Middle frontal gyrus (tissue), 1 donor: ENCODE measurements around the gene VAMP3.

Source experiments
- DNase-seq: peaks from one replicate; pipeline ENCODE4 v3.0.0-alpha.2; 2015; ENCODE audit warnings: low spot score; ENCODE audit errors: extremely low spot score

The VAMP3 gene, protein sequence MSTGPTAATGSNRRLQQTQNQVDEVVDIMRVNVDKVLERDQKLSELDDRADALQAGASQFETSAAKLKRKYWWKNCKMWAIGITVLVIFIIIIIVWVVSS

DNA sequence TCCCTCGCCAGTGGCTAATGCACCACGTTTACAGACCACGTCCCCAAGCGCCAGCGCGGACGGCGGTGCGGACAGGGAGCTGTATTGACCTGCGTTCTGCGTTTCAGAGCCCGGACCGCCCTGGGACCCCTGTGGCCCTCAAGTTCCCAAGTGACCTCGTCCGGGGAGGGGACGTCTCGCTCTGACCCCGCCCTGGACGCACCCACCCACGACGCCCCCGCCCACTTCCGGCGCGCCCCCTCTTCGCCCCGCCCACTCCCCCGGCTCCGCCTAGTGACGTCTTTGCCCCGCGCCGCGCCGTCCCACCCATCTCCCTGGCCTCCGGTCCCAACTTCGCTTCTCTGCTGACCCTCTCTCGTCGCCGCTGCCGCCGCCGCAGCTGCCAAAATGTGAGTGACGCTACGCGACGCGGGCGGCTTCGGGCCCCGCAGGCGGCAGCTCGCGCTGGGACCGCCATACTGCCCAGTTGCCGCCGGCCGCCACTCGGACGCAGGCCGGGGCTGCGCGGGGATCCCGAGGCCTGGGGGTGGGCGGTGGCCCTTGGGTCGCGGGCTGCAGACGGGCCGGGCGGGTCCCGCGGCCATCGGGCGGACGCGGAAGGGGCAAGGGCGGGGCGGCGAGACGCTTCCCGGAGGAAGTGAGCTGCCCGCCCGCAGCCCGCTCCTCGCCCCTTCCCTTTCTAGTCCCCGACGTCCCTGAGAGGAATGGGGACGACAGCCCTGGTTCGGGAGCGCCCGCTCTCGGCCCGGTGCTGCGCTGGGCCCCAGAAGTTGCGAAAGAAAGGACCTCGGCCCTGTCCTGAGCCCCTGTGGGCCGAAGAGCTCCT lies at the start of gene VAMP3:
TSS of gene VAMP3 (plus strand) at position 300 of the 826 bp plus-strand sequence. CDS start at position 388, 88 bp downstream.
- no peak for DNase-seq

DNA sequence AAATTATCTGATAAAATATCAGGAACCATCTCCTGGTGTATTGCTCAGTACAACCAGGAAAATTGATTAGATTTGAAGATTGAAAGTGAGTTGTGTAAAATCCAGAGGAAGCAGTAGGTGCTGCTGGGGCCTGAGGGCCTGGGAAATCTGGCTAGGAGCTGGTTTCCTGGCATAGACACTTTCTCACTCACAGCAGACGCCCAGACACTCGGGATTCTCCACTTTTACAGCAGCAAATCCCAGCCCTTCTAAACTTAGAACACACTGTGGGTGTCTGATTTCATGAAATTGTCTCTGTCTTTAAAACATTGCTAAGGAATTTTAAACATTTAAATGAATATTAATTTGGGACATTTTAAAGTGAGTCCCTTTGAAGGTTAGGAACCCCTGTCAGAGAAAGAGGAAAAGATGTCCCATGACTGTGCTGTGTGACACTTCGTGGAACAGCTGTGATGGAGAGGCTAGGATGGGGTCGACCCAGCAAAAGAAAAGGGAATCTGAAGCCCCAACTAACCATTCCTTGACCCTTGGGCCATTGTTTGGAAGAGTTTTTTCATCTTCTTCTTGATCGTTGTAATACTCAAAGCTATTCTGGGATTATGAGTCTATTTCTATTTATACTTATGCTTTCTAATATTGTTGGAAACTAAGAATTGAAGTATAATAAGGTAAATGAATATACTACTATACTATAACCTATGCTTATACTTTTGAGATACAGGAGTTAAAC lies 49.0 kb upstream of the VAMP3 start:
- no peak for DNase-seq

DNA sequence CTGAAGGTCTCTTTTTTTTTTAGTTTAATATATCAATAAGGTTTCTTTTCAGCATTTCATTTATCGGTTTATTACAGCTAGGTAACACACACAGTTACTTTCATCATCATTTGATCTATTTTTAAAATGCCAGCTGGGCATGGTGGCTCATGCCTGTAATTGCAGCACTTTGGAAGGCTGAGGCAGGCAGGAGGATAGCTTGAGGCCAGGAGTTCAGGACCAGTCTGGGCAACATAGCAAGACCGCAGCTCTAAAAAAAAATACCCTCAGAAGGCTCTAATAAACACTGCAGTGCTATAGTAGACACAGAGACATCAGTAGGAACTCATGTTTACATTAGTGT lies 48.5 kb upstream of the VAMP3 start:
- no peak for DNase-seq

DNA sequence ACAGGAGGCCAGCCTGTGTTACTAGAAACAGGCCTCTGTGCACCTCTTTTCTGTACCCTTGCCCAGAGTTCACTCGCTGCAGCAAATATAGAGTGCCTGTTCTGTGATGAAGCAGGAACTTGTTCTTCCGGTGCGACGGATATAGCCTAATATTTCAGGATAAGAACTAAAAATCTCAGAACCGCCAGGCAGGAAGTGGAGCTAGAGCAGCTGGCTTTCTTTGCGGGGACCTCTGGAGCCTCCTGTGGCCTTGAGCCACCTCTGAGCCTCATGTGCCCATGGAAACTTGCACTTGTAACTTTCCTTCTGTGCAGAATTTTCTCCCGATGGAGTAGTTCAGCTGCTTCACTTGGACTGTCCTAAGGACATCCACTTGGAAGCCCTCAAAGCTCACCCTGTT lies 44.5 kb upstream of the VAMP3 start:
- DNase-seq, result no peak

DNA sequence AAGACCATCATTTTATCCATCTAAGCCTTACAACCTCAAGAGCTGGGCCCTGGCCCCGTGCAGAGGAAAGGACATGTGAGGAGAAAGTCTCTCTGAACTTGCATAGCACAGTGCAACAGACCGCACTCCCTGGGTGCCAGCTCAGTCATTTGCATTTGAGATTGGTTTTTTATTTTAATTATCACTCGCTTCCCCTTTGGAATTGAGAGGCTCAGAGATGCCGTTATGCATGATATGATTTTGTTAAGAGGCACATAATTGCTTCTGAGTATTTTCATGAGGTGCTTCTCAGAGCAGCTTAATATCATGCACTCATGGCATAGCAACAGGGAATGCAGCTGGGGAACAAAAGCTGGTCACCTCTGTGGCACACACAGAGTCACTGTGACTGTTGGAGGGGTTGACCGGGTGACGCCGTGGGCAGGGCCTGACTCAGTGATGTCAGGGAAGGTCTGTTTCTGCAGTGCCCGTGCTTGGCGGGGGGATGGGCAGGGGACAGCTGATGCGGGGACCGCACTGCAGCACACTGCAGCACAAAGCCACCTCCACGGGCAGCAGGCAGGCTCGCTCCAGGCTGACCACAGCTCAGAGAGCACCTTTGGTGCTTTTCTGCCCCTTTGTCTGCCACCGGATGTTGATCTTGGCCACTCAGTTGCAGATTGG lies 43.2 kb upstream of the VAMP3 start:
- no peak for DNase-seq

DNA sequence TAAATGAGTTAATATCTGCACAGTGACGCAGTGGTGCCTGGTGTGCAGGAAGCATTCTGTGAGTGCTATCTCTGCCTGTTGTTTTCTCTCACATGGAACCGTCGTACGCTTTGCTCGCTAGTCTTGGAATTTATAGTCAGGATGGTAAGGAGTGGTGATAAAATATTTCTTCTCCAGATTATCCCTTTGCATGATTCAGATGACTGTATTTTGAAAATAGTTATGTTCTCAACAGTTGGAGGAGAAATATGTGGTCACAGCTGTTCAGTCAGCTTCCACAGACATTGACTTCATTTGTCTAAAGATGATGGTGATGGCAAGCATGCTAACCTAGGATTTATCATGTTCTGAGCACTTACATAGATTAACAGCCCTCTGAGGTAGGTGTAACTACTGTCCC lies 41.3 kb upstream of the VAMP3 start:
- no peak for DNase-seq

DNA sequence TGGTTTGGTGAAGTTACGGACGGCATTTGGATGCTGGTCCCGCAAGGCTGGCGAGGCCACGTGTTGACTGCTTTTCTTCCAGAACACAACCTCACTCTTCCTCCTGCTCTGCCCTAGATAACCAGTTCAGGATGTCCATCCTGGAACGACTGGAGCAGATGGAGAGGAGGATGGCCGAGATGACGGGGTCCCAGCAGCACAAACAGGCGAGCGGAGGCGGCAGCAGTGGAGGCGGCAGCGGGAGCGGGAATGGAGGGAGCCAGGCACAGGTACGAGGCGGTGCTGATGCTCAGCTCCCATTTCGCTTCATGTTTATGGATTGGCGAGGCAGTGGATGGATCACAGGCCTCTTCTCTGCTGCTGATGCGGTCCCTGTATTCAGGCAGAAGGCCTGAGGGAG lies 38.8 kb upstream of the VAMP3 start:
- no peak for DNase-seq

DNA sequence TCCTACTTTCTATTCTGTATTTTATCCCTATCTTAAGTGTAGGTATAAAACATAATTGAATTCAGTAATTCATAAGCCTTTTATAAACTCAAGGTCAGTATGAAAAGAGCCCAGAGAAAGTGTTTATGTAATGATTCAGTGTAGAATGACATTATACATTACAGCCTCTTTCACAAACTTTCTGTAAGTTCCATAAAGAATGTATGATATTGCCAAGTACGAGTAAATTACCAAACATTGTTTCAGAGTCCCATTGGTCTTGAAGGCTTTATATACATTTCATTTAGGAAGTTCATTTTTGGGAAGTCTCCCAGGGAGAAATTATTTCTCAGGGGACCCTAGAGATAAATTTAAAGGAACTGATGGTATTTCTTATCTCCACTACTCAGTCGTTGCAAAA lies 37.8 kb upstream of the VAMP3 start:
- no peak for DNase-seq

DNA sequence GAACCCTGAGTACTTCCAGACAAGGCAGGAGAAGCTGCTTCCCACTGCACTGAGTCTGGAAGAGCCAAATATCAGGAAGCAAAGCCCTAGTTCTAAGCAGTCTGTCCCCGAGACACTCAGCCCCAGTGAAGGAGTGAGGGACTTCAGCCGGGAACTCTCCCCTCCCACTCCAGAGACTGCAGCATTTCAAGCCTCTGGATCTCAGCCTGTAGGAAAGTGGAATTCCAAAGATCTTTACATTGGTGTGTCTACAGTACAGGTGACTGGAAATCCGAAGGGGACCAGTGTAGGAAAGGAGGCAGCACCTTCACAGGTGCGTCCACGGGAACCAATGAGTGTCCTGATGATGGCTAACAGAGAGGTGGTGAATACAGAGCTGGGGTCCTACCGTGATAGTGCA lies 33.1 kb upstream of the VAMP3 start:
- no peak for DNase-seq

DNA sequence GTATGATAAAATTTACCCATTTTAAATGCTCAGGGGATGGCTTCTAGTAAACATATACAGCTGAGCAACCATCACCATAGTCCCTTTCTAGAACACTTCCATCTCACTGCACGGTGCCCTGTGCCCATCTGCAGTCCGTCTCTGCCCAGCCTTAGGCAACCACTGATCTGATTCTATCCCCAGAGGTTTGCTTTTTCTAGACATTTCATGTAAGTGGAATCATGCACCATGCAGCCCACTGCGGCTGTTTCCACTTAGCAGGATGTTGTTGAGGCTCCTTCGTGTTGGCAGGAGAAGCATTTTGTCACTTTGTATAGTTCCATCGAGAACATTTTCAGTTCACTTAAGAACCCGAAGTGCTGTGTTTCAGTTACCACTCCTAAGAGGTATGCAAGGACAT lies 27.8 kb upstream of the VAMP3 start:
- DNase-seq, result no peak

DNA sequence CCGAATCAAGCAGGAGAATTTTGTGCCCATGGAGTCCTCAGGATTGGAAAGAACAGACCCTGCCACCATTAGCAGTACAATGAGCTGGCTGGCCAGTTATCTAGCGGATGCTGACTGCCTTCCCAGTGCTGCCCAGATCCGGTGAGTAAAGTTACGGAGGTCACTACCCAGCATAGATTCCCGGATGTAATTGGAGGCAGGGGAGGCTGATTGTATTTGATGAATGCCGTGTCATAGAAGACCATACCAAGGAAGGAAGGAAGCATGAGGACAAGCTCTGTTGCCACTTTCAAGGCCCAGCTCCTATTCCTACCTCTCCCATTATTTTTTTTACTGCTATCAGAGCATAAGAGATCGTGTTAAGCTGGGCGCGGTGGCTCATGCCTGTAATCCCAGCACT lies 26.2 kb upstream of the VAMP3 start:
- no peak for DNase-seq

DNA sequence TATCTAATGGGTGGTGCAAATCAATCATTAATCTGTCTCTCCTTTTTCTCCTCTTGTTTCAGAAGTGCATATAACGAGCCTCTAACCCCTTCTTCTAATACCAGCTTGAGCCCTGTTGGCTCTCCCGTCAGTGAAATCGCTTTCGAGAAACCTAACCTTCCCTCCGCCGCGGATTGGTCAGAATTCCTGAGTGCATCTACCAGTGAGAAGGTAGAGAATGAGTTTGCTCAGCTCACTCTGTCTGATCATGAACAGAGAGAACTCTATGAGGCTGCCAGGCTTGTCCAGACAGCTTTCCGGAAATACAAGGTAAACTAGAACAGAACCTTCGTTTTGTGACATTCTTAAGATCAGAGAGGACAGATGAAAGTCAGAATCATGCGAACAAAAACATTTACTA lies 25.3 kb upstream of the VAMP3 start:
- no peak for DNase-seq

DNA sequence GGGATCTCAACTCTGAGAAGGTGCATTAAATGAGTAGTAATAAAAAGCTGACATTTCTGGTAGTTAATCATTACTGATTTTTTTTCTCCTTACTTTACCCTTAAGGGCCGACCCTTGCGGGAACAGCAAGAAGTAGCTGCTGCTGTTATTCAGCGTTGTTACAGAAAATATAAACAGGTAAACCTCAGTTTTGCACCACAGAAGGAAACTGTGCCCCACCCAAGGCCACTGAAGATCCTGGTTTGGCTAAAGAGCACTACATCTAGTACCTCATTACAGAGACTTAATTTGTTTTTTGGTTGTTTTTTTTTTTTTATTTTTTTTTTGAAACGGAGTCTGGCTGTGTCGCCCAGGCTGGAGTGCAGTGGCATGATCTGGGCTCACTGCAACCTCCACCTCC lies 23.5 kb upstream of the VAMP3 start:
- no peak for DNase-seq

DNA sequence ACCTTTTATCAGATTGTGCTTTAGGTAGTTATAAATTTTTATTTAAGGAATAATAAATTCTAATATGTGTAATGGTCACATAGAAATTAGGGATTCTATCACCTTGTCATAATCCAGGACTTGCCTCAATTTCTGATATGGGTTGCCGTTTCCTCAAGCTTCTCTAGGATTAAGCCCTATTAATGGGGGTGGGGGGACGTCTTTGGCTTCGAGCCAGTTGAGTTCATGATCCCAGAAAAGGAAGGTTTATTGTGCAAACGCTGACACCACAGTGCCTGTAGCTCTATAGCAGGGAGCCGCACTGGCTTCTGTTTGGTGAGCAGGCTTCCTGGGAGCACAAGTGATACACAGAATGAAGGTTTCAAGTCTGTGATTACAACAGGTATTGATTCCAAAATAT lies 22.0 kb upstream of the VAMP3 start:
- no peak for DNase-seq

DNA sequence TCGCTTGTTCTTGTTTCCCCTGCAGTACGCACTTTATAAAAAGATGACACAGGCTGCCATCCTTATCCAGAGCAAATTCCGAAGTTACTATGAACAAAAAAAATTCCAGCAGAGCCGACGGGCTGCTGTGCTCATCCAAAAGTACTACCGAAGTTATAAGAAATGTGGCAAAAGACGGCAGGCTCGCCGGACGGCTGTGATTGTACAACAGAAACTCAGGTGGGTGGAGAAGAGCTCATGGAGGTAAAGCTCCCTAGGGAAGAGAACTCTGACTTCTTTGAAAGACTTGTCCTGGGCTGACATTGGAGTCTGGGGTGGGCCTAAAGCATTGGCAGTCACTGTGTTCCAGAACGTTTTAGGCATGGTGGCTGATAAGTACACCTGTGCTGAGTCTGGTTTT lies 19.9 kb upstream of the VAMP3 start:
- no peak for DNase-seq

DNA sequence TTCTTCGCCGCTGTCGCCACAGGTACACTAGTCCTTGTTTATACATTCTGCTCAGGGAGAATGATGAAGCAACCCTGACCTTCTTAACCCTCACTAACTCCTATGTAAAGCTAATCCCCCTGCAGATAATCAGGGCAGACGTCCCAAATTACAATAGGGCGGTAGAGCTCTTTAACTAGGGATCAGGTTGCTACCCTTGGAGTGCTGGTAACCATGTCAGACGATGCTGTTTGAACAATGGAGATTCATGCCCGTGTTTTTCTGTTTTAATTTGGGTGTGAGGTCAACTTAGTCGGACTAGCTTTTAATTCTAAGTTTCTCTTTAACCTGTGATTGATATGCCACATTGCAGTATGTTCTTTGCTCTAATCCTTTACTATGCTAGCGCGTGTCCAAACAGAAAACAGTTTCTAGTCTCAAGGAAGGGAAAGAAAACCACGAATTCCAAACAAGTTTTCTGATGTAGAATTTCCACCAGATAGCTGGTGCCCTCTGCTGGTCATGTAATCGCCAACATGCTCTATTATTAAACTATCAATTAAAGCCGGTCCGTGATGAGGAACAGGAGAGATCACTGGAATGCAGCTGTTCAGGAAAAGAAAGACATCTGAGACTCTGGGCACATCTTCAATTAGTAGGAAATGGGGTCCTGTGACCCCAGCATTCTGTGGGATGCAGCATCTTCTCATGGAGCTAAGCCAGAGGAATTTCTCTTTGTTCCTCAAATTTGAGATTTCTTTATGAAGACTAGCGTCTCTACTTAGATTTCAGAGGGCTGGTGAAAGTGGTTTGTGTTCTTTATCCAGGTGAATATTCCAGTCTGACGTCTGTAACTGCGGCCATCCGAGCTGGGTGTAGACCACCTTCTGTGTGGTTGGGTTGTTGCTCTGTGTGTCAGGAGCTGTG lies 18.3 kb upstream of the VAMP3 start:
- peak; percentile 73 for DNase-seq

DNA sequence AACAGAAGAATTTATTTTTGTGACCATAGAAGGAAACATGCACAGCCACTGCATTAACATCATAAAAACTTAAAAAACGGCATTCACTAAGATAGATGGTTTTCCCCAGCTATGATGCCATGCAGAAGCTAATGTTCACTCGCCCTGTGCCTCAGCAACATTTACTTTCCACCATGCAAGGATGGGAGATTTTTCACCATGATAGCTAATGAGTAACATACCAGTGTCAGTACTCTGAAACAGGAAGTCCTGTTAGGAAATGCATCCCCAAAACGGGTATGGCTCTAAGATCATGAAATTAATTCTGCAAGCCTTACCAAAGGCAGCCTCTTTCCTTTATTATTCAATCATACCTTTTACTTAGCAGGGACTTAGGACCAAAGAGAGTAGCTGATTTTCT lies 17.5 kb upstream of the VAMP3 start:
- no peak for DNase-seq

DNA sequence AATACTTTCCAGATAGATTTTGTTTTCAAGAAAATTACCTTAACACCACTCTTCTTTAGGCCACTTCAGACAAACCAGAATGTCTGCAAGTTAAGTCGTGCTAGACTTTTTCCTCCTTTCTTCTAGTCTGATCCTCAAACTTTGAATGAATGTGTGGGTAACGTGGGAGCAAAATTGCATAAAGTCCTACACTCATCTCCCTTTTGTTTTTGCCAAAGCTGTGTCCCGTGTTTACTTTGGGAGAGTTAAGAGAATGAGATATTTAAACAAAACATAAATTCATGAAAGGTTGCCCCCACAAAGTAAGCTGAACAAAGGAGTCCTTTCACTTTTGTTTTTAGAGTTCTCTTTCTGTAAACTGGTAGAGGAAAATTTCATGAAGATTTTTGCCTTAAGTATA lies 16.9 kb upstream of the VAMP3 start:
- DNase-seq, result no peak

DNA sequence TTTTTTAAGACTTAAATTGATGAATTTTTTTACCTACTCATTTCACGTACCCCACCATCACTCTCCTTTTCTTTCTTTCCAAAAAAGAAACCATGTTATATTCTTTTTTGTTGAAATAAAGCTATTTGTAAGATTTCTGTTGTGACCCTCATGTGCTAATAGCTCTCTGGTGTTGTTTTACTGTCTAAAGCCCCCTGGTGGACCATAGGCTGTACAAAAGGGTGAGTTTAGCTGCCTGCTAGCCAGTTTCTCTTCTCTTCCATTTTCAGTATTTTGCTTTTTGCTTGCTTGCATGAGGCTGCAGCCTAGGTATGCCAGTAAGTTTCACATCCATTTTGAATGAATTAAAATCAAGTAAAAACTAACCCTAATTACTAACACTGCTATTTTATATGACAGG lies 15.6 kb upstream of the VAMP3 start:
- DNase-seq, result no peak

DNA sequence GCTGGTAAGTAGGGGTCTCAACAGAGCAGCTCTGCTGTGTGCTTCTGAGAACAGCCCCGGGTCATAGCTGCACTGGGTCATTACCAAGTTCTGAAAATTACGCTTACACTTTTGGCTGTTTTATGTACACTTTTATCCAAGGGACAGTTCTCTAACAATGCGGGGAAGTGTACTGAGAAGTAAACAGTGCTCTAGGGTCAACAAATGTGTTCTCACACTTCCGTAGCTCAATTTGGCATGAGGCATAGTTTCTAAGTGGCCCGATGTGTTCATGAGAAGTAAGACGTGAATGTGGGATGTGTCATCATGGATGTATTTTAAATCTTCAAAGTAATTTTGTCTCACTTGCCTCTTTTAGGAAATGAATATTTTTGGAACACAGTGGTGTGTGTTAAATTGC lies 10.9 kb upstream of the VAMP3 start:
- no peak for DNase-seq

DNA sequence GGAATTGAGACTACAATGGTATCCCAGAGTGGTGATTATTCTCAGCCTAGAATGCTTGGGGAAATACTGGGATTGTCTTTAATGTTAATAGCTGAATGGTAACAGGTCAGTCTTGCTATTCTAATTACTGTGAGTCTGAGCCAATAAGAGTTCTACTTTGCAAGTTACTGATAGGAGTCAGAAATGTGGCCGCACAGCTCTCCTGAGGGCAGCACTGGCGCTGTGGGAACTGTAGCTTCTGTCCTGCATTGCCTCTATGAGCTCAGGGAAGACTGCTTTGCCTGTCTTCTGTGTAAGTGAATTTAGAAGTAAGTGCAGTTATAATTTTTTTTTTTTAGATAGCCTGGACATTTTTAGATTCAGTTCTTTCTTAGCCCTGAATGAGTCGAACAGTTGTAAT lies 10.0 kb upstream of the VAMP3 start:
- no peak for DNase-seq
